ENCODE measurements around the gene ITPK1. TPM values are rescaled to one million over a fixed set of nuclear protein-coding genes. Genes with fewer than 3 reads are reported as not detected.
"Not testable (repeated sequence)": the region's sequence is repeated elsewhere in the genome, so short reads cannot be mapped to it uniquely, and the experiment has no call there.

Gene ITPK1
- total RNA-seq, 4 donors from 2014 or later, result 32.6 to 94.9 (median 54.6) TPM

DNA sequence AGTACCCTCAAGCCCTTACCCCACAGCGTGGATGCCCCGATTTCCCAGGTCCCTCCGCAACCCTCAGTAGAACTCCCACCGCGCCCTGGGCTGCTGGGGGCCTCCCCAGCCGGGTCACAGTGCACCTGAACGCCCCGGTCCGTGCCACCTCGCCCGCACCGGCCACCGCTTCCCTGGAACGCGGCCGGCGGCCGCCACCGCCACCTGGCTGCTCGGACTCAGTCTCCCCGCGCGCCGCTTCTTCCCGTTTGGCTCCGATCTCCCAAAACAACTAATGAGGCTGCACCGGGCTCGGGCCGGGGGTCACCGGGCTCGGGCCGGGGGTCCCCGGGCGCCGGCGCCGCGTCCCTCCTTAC lies 1.0 kb downstream of the ITPK1 start:
- no peak for DNase-seq (ENCODE audit: low spot score)
- TF ChIP-seq CTCF (IDR thresholded peaks at IDR 0.05), result no peak
- no peak for ATAC-seq (ENCODE audit: low FRiP score)

GRCh38 chr14:93114068-93114710 lies 1.5 kb downstream of the ITPK1 start:
- DNase-seq (ENCODE audit: low spot score) (no peak), ATAC-seq (ENCODE audit: low FRiP score) (no peak)
- no peak for TF ChIP-seq CTCF (IDR thresholded peaks at IDR 0.05)

- DNase-seq (ENCODE audit: low spot score) (no peak), ATAC-seq (ENCODE audit: low FRiP score) (no peak)
- no peak for TF ChIP-seq CTCF (IDR thresholded peaks at IDR 0.05)
These were observed 2.1 kb downstream of the ITPK1 start for GRCh38 chr14:93113678-93114067.

GRCh38 chr14:93112891-93113677 lies 2.6 kb downstream of the ITPK1 start:
- DNase-seq (ENCODE audit: low spot score) (peak; percentile 98), ATAC-seq (ENCODE audit: low FRiP score) (no peak)
- TF ChIP-seq CTCF (IDR thresholded peaks at IDR 0.05), result no peak

GRCh38 chr14:93111541-93111940 lies 4.2 kb downstream of the ITPK1 start:
- DNase-seq (ENCODE audit: low spot score); ATAC-seq (ENCODE audit: low FRiP score): not testable (repeated sequence)

- DNase-seq (ENCODE audit: low spot score), result no peak
- TF ChIP-seq CTCF (IDR thresholded peaks at IDR 0.05), result no peak
- ATAC-seq (ENCODE audit: low FRiP score), result no peak
These were observed 4.8 kb downstream of the ITPK1 start for GRCh38 chr14:93110856-93111419.

DNA sequence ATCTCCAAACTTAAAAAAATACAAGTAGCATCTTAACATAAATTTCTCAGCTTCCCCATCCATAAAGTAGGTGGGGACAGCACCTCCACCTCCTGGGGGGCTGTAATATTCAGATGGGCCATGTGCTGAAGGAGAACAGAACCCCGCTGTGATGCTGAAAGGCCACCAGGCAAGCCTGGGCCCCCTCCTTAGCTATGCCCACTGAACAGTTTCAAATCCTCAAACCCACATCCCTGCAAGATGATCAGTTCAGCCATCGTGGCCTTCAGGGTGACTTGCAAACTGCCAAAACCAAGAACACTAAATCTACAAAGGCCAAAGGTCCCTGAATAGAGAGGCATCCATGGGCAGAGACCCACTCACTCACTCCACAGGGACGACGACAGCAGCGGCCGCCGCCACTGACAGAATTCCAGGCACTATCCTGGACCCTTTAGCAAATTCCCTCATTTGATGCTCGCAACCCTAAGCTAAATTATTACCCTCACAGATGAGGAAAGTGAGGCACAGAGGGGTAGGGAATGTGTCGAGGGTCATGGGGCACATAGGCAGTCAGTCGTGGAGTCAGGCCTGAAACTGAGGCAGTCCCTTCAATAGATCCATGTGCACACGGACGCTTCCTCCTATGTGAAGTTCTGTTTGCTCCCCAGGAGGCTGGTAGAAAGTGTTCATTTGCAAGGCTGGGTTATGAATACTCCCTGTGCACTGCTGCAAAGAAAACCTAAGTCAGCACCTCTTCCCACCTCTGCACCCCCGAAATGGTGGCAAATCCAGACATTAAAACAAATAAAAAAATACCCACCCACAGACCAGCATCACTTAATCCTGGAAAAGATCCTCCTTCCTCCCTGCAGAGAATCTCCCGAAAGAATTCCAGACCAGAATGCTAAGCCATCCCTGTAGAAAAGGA lies 5.9 kb downstream of the ITPK1 start:
- DNase-seq (ENCODE audit: low spot score), result no peak
- no peak for ATAC-seq (ENCODE audit: low FRiP score)
- TF ChIP-seq CTCF (IDR thresholded peaks at IDR 0.05), result no peak
